ENCODE measurements around the gene SH3GL2. TPM values are rescaled to one million over a fixed set of nuclear protein-coding genes. Genes with fewer than 3 reads are reported as not detected.
A peak's percentile ranks its signal among the peaks of the same experiment; 100 is the strongest.

Gene SH3GL2
- polyA plus RNA-seq: not detected

DNA sequence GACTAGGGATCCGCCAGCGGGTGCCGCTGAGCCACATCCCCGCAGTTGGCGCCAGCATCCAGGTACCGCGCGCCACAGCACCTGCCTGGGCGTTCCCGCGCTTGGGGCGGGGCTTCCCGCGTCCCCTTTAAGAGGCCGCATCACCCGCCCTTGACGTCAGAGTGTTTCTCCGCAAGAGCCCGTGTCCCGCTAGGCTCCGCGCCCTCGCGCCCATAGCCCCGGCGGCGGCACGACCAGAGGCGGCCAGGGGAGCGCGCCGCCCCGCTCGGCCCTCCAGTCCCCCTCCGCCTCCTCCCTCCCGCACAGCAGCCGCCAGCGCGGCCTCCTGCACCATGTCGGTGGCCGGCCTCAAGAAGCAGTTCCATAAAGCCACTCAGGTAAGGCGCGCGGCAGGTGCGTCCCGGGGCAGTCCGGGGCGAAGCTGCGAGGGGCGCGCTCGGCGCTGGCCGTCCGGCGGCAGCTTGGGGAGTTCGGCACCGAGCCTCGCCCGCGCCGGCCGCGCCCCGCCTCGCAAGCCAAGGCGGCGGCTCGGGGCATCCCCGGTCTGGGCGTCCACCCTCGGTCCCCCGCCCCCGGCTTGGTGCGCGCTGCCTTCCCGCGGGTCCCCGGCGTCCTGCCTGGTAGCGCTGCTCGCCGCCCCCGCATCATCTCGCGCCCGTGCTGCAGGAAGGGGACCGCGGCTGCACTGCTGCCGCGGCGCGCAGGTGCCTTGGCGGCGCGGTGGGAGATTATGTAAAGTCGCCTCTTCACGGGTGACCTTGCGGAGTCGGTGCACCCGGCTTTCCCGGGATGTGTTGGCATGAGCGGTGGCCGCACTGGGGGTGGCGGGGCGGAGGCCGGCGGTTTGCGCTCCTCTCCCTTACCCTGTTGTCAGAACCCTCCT lies at the start of gene SH3GL2:
SH3GL2 (plus strand) TSS at position 156 of the 883 bp plus-strand sequence.
- Mint-ChIP-seq H3K27ac (no peak within 1 kb of the TSS), H3K4me3 (peak within 1 kb of the TSS in 2 of 5 donors; percentile 27 to 42), H3K27me3 (ENCODE audit: low read depth in 3 of 3) (peaks cover 0 to 19% (median 13%) of the 10 kb centered on the region in 3 donors), H3K36me3 (peaks cover 0 to 4% (median 0%) of the 10 kb centered on the region in 3 donors), H3K4me1 (peaks cover 0 to 5% of the 10 kb centered on the region in 2 donors), H3K9me3 (peaks cover 0 to 25% (median 10%) of the 10 kb centered on the region in 6 donors)
- DNase-seq: no peak

DNA sequence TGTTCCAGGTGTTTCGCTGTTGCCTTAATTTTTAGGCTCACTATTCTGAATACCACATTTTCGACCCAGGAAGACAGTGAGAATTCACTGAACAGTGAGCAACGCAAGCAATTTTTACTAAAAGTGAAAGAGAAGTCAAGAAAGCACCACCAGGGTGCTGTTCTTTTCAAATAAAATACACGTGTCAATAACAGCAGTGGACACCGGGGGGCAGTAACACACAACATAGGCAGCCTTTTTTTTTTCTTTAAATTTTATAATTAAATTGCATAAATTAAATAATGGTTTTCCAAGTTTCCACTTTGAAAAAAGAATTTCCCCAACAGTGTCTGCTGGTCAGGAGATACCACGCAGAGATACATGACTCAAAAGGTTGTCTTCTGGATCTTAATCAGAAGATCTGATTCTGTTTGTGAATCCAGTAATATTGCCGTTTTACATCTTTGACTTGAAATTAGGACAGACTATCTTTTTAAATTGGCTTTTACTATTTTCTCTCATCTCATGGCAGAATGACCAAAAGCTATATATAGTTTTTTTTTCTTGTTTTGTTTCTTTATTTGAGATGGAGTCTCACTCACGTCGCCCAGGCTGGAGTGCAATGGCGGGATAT lies 47.1 kb upstream of the SH3GL2 start:
- H3K27ac Mint-ChIP-seq: no peak overlapping the region
- DNase-seq: no peak
- no peak overlapping the region for H3K4me3 Mint-ChIP-seq
- peaks cover 0 to 5% (median 2%) of the 10 kb centered on the region in 3 donors for H3K27me3 Mint-ChIP-seq (ENCODE audit: low read depth in 3 of 3)
- H3K4me1 Mint-ChIP-seq: no peaks in the 10 kb centered on the region
- H3K36me3 Mint-ChIP-seq: no peaks in the 10 kb centered on the region
- peaks cover 0 to 3% (median 0%) of the 10 kb centered on the region in 6 donors for H3K9me3 Mint-ChIP-seq

DNA sequence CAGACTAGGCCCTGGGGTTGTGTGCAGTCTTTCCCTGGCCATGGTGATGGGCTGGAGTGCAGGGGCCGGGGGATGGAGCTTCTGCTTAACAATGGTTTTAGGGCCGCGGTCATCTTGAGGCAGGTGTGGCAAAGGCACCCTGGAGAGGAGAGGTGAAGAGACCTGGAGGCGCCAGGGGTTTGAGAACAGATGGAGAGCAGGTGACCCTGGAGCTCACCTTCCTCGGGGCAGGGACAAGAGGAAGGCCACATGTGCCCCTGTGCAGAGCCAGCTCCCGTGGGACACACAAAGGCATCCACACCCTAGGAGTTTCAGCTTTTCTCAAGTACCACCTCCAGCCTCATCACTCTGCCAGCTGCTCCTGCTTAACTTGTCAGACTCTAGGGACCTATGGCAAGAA lies 46.4 kb upstream of the SH3GL2 start:
- no peaks in the 10 kb centered on the region for H3K36me3 Mint-ChIP-seq
- H3K9me3 Mint-ChIP-seq: peaks cover 0 to 3% (median 0%) of the 10 kb centered on the region in 6 donors
- no peak for DNase-seq
- no peaks in the 10 kb centered on the region for H3K4me1 Mint-ChIP-seq
- H3K4me3 Mint-ChIP-seq: no peak overlapping the region
- peaks cover 0 to 5% (median 2%) of the 10 kb centered on the region in 3 donors for H3K27me3 Mint-ChIP-seq (ENCODE audit: low read depth in 3 of 3)
- no peak overlapping the region for H3K27ac Mint-ChIP-seq

DNA sequence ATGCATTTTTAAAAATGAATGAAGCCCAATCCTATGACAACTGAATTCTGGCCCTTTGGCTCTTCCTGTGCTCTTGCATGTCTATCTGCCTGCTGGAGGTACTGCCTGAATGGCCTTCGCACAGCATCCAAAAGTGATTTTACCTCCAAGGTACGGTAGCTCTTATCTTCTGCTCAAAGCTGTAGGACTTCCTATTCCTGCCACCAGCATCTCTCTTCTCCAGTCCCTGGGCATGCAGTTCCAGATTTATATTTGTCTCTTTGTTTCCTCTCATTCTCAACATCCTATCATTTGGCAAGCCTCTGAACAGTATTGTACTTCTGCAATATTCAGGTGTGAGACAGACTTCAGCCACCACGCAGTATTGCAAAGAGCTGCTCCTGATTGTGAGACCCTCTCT lies 43.7 kb upstream of the SH3GL2 start:
- Mint-ChIP-seq H3K4me1 (no peaks in the 10 kb centered on the region), H3K27me3 (ENCODE audit: low read depth in 3 of 3) (peaks cover 0 to 5% (median 0%) of the 10 kb centered on the region in 3 donors)

DNA sequence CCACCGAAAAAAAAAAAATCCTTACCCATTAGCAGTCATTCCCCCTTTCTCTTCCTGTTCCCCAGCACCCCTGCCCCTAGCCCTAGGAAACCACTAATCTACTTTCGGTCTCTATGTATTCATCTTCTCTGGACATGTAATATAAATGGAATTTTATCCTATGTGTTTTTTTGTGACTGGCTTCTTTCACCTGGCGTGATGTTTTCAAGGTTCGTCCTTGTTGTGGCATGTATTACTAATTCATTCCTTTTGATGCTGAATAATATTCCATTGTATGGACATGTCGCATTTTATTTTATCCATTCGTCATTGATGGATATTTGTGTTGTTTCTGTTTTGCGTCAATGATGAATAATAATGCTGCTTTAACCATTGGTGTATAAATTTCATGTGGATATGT lies 42.8 kb upstream of the SH3GL2 start:
- peaks cover 0 to 5% (median 0%) of the 10 kb centered on the region in 3 donors for H3K27me3 Mint-ChIP-seq (ENCODE audit: low read depth in 3 of 3)
- DNase-seq: no peak
- H3K4me1 Mint-ChIP-seq: no peaks in the 10 kb centered on the region
- no peak overlapping the region for H3K4me3 Mint-ChIP-seq
- no peaks in the 10 kb centered on the region for H3K36me3 Mint-ChIP-seq
- peaks cover 0 to 8% (median 5%) of the 10 kb centered on the region in 6 donors for H3K9me3 Mint-ChIP-seq
- H3K27ac Mint-ChIP-seq: no peak overlapping the region

More for the DNA sequence above, 43.7 kb upstream of the SH3GL2 start:
- H3K9me3 Mint-ChIP-seq: peaks cover 0 to 8% (median under 1%) of the 10 kb centered on the region in 6 donors
- H3K4me3 Mint-ChIP-seq: no peak overlapping the region
- H3K27ac Mint-ChIP-seq: no peak overlapping the region
- H3K36me3 Mint-ChIP-seq: no peaks in the 10 kb centered on the region
- DNase-seq: no peak

DNA sequence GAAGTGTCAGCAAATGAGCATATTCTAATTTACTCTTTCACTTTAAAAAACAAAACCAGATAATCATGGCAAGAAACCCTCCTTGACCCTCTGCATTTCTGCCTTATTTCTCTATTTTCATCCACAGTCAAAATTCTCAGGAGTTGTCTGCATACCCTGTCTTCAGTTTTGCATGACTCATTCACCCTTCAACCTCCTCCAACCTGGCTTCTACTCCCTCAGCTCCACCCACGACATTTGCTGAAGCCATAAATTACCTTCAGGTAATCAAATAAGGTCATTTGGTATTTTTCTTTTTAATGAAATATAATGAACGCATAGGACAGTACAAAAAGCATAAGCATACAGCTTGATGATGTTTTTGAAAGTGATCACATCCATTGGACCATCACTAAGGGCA lies 27.8 kb upstream of the SH3GL2 start:
- Mint-ChIP-seq H3K4me1 (no peaks in the 10 kb centered on the region), H3K27ac (no peak overlapping the region), H3K4me3 (no peak overlapping the region), H3K36me3 (no peaks in the 10 kb centered on the region), H3K27me3 (ENCODE audit: low read depth in 3 of 3) (peaks cover 0 to 2% (median 2%) of the 10 kb centered on the region in 3 donors), H3K9me3 (peaks cover 3 to 37% (median 5%) of the 10 kb centered on the region in 6 donors)
- DNase-seq: no peak

DNA sequence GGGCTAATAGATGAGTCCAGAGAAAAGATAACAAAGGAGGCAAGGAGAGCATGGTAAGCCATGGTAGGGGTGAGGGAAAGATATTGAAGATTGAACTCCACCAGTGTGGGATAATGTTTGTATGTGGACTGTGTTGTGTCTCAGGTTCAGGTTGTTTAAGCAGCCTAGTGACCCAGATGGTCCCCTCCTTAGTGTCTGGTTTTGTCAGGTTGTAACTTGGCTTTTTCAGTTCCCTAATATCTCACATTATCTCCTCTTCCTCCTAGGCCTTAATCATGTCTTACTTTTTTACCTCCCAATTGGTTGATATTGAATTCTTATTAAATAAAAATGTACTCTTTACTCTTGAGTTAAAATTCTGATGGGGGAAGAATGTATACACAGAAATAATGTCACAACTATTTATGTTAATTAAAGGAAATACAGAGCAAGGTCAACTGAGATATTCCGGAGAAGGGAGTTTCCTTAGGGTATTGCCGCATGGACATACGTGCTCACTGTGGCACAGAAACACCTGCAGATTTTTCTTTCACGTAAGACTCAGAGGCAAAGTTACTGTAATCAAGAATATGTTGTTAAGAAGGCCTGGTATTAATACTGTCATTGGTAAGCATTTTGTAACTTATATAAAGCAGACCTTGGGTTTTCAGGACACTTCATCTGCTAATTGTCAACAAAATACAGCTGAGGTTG lies 23.4 kb upstream of the SH3GL2 start:
- no peak overlapping the region for H3K27ac Mint-ChIP-seq

DNA sequence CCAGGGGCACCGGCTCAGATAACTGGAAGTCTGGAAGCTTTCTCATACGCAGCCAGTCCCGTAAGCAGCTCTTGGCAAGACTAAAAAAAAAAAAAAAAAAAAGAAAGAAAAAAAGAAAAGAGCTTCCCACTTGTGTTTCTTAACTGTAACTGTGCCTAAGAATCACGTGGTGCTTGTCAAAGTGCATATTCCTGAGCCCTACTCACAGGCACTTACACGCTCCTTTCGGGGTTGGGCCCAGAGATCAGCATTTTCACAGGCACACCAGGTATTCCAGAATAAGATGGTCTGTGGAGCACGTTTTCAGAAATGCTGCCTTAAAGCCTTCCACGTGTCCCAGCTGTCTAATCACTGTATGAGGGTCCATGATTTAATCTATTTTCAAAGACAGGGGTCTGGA lies 22.6 kb upstream of the SH3GL2 start:
- H3K4me1 Mint-ChIP-seq: no peaks in the 10 kb centered on the region
- DNase-seq: no peak
- no peak overlapping the region for H3K27ac Mint-ChIP-seq
- no peak overlapping the region for H3K4me3 Mint-ChIP-seq
- peaks cover 0 to 2% (median 0%) of the 10 kb centered on the region in 3 donors for H3K27me3 Mint-ChIP-seq (ENCODE audit: low read depth in 3 of 3)
- no peaks in the 10 kb centered on the region for H3K36me3 Mint-ChIP-seq
- H3K9me3 Mint-ChIP-seq: peaks cover under 1 to 31% (median 4%) of the 10 kb centered on the region in 6 donors

More for the DNA sequence above, 23.4 kb upstream of the SH3GL2 start:
- no peaks in the 10 kb centered on the region for H3K36me3 Mint-ChIP-seq
- H3K4me1 Mint-ChIP-seq: no peaks in the 10 kb centered on the region
- DNase-seq: no peak
- peaks cover 1 to 25% (median 5%) of the 10 kb centered on the region in 6 donors for H3K9me3 Mint-ChIP-seq
- no peak overlapping the region for H3K4me3 Mint-ChIP-seq
- peaks cover 0 to 2% (median 0%) of the 10 kb centered on the region in 3 donors for H3K27me3 Mint-ChIP-seq (ENCODE audit: low read depth in 3 of 3)

DNA sequence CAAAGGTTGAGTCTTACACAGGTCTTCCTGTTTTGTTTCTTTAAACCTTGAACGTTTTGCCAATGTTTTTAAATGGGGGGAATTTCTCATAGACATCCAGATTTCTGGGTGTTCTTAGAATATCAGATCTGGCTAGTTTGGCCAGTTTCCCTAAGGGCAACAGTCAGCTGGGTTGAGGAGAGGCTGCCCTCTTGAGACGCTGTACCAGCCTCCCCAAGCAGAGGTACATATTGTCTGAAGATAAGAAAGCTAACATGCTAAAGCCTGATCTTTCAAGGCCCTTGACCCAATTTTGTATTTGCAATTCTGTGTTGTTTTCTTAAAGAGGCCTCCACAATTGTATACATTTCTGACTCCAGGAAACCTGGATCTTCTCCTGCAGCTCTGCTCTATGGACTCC lies 21.9 kb upstream of the SH3GL2 start:
- no peak for DNase-seq
- Mint-ChIP-seq H3K4me1 (no peaks in the 10 kb centered on the region), H3K36me3 (no peaks in the 10 kb centered on the region), H3K27ac (no peak overlapping the region), H3K4me3 (no peak overlapping the region), H3K9me3 (peaks cover 1 to 34% (median 6%) of the 10 kb centered on the region in 6 donors), H3K27me3 (ENCODE audit: low read depth in 3 of 3) (peaks cover 0 to 2% (median 0%) of the 10 kb centered on the region in 3 donors)

DNA sequence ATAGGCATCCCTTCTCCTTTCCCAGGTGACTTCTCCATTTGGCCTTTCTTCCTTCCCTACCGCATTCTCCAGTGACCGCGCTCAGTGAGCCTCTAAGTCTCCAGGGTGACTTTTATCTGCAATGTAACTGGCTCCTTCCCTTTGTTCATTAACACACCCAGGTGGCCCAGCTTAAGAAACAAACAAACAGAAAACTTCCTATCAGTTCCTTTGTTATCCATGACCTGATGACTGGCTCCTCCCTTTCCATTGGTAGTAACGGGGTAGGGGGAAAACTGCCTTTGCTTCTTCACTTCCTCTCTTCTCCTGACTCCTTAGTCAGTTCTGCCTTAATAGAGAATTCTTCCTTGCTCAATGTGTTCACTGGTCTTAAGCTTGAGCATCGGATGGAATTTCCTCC lies 7.0 kb upstream of the SH3GL2 start:
- Mint-ChIP-seq H3K4me3 (no peak overlapping the region), H3K36me3 (no peaks in the 10 kb centered on the region), H3K9me3 (peaks cover 0 to 18% (median 2%) of the 10 kb centered on the region in 6 donors), H3K27me3 (ENCODE audit: low read depth in 3 of 3) (peaks cover 0 to 2% (median 1%) of the 10 kb centered on the region in 3 donors), H3K4me1 (no peaks in the 10 kb centered on the region), H3K27ac (no peak overlapping the region)
- no peak for DNase-seq

DNA sequence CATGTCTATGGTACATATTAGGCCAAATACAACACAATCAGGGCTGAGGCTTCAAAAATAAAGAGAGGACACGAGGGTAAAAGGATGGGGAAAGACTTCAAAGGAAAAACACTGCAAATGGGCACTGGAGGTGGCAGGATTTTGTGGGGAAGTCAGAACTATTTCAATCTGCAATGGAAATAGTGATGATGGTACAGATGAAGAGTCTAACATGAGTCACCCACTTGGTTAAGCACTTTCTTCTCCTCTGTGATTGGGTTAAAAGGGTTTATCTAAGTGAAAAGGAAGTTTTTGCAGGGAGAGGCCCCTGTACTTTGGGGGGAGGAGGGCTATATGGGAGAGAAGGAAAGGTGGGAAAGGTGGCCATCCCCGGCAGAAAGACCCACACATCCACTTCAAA lies 4.5 kb upstream of the SH3GL2 start:
- no peak overlapping the region for H3K27ac Mint-ChIP-seq
- H3K4me1 Mint-ChIP-seq: peaks cover 0 to 3% of the 10 kb centered on the region in 2 donors
- H3K36me3 Mint-ChIP-seq: peaks cover 0 to 4% (median 0%) of the 10 kb centered on the region in 3 donors
- DNase-seq: no peak
- no peak overlapping the region for H3K4me3 Mint-ChIP-seq
- H3K27me3 Mint-ChIP-seq (ENCODE audit: low read depth in 3 of 3): peaks cover 1 to 13% (median 8%) of the 10 kb centered on the region in 3 donors
- peaks cover 0 to 28% (median 7%) of the 10 kb centered on the region in 6 donors for H3K9me3 Mint-ChIP-seq

DNA sequence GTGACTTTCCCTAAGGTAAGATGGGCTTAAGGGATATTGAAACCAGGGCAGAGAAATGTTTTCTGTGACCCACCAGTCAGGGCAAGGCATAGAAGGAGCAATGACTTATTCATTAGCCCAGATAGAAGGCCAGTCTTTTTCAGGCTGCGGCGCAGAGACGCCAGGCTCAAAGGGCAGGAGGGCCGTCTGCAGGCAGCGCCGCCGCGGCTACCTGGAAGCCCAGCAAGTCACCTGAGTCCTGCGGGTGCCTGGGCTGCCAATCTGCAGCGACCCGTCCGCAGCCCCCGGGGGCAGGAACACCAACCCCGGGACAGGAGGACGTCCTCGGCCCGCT lies 322 bp upstream of the SH3GL2 start:
- Mint-ChIP-seq H3K4me3 (no peak overlapping the region), H3K36me3 (peaks cover 0 to 4% (median 0%) of the 10 kb centered on the region in 3 donors), H3K9me3 (peaks cover 0 to 27% (median 10%) of the 10 kb centered on the region in 6 donors), H3K27ac (no peak overlapping the region), H3K4me1 (peaks cover 0 to 5% of the 10 kb centered on the region in 2 donors), H3K27me3 (ENCODE audit: low read depth in 3 of 3) (peaks cover 0 to 20% (median 13%) of the 10 kb centered on the region in 3 donors)
- no peak for DNase-seq

DNA sequence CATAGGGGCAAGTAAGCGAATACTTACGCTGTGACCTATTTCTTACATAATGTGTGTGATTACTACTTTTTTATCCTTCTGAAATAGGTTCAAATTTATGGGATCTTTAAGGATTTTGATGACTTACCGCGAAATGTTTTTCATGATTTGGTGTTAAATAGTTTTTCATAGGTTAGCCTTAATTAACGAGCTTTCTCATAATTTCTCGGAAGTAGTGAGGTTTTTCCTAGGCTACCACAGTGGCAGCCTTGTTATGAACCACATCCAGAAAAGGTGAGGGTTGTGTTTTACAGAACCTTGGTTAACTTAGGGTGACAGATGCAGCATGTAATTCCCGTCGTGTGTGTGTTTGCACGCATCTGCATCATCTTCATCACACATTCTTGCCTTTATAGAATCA lies 1.3 kb downstream of the SH3GL2 start:
- peaks cover 0 to 4% (median 0%) of the 10 kb centered on the region in 3 donors for H3K36me3 Mint-ChIP-seq
- H3K4me3 Mint-ChIP-seq: peak overlapping the region in 1 of 5 donors; percentile 14
- no peak overlapping the region for H3K27ac Mint-ChIP-seq
- peaks cover 0 to 5% of the 10 kb centered on the region in 2 donors for H3K4me1 Mint-ChIP-seq
- DNase-seq: no peak
- H3K27me3 Mint-ChIP-seq (ENCODE audit: low read depth in 3 of 3): peaks cover 0 to 18% (median 15%) of the 10 kb centered on the region in 3 donors
- H3K9me3 Mint-ChIP-seq: peaks cover 0 to 25% (median 10%) of the 10 kb centered on the region in 6 donors
